Measurements from ENCODE around the gene DRC7. TPM values are rescaled to one million over a fixed set of nuclear protein-coding genes. Genes with fewer than 3 reads are reported as not detected.
"Not testable (repeated sequence)": the region's sequence is repeated elsewhere in the genome, so short reads cannot be mapped to it uniquely, and the experiment has no call there.

Gene DRC7
- polyA plus RNA-seq, 1 donor from 2014 or later: 1.4 TPM

- Histone ChIP-seq H3K27me3 (ENCODE audit: insufficient read depth, low read depth, low read length) (no peaks in the 10 kb centered on the region), H4K20me1 (ENCODE audit: insufficient read depth) (no peaks in the 10 kb centered on the region), H3K27ac (ENCODE audit: low read length) (no peak overlapping the region), H3K9me3 (ENCODE audit: low read length) (no peaks in the 10 kb centered on the region), H3K36me3 (ENCODE audit: insufficient read depth, low read length) (no peaks in the 10 kb centered on the region), H3F3A (ENCODE audit: insufficient read depth, low read length, poor library complexity, severe bottlenecking) (no peaks in the 10 kb centered on the region), H3K4me2 (ENCODE audit: low read length) (no peak overlapping the region), H3K9ac (ENCODE audit: low read length) (no peak overlapping the region), H2AFZ (ENCODE audit: low read depth, low read length) (no peak overlapping the region), H3K9me2 (ENCODE audit: insufficient read depth, low read length) (no peaks in the 10 kb centered on the region), H3K79me2 (replicated peaks; ENCODE audit: insufficient read depth, low read length) (no peaks in the 10 kb centered on the region), H3K4me3 (ENCODE audit: low read length) (no peak overlapping the region)
- TF ChIP-seq MXI1 (conservative IDR thresholded peaks at IDR 0.05; ENCODE audit: poor library complexity, severe bottlenecking) (no peak), EZH2 (IDR thresholded peaks at IDR 0.05; ENCODE audit: borderline replicate concordance, insufficient read depth, low read length, poor library complexity, severe bottlenecking) (no peak), TAF1 (IDR thresholded peaks at IDR 0.05; ENCODE audit: low read depth) (no peak), CTCF (IDR thresholded peaks at IDR 0.05; ENCODE audit: poor library complexity, severe bottlenecking) (no peak), SMC3 (conservative IDR thresholded peaks at IDR 0.05; ENCODE audit: poor library complexity) (no peak), RAD21 (conservative IDR thresholded peaks at IDR 0.05) (no peak), POLR2AphosphoS5 (IDR thresholded peaks at IDR 0.05) (no peak), EP300 (conservative IDR thresholded peaks at IDR 0.05; ENCODE audit: poor library complexity, severe bottlenecking) (no peak)
- TF ChIP-seq, protein P1, sequence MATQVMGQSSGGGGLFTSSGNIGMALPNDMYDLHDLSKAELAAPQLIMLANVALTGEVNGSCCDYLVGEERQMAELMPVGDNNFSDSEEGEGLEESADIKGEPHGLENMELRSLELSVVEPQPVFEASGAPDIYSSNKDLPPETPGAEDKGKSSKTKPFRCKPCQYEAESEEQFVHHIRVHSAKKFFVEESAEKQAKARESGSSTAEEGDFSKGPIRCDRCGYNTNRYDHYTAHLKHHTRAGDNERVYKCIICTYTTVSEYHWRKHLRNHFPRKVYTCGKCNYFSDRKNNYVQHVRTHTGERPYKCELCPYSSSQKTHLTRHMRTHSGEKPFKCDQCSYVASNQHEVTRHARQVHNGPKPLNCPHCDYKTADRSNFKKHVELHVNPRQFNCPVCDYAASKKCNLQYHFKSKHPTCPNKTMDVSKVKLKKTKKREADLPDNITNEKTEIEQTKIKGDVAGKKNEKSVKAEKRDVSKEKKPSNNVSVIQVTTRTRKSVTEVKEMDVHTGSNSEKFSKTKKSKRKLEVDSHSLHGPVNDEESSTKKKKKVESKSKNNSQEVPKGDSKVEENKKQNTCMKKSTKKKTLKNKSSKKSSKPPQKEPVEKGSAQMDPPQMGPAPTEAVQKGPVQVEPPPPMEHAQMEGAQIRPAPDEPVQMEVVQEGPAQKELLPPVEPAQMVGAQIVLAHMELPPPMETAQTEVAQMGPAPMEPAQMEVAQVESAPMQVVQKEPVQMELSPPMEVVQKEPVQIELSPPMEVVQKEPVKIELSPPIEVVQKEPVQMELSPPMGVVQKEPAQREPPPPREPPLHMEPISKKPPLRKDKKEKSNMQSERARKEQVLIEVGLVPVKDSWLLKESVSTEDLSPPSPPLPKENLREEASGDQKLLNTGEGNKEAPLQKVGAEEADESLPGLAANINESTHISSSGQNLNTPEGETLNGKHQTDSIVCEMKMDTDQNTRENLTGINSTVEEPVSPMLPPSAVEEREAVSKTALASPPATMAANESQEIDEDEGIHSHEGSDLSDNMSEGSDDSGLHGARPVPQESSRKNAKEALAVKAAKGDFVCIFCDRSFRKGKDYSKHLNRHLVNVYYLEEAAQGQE (IDR thresholded peaks at IDR 0.05; ENCODE audit: borderline replicate concordance): no peak
These were observed 16.7 kb downstream of the DRC7 start for GRCh38 chr16:57711346-57711745.

GRCh38 chr16:57711993-57712392, 17.4 kb downstream of the DRC7 start:
- H2AFZ ChIP-seq (ENCODE audit: low read depth, low read length): no peak overlapping the region
- H3K4me2 ChIP-seq (ENCODE audit: low read length): no peak overlapping the region
- TF ChIP-seq EZH2 (IDR thresholded peaks at IDR 0.05; ENCODE audit: borderline replicate concordance, insufficient read depth, low read length, poor library complexity, severe bottlenecking) (no peak), POLR2AphosphoS5 (IDR thresholded peaks at IDR 0.05) (no peak), SMC3 (conservative IDR thresholded peaks at IDR 0.05; ENCODE audit: poor library complexity) (no peak), MXI1 (conservative IDR thresholded peaks at IDR 0.05; ENCODE audit: poor library complexity, severe bottlenecking) (no peak), RAD21 (conservative IDR thresholded peaks at IDR 0.05) (no peak), CTCF (IDR thresholded peaks at IDR 0.05; ENCODE audit: poor library complexity, severe bottlenecking) (no peak), TAF1 (IDR thresholded peaks at IDR 0.05; ENCODE audit: low read depth) (no peak), EP300 (conservative IDR thresholded peaks at IDR 0.05; ENCODE audit: poor library complexity, severe bottlenecking) (no peak)
- TF ChIP-seq, protein P1 (IDR thresholded peaks at IDR 0.05; ENCODE audit: borderline replicate concordance): no peak
- no peak overlapping the region for H3K4me3 ChIP-seq (ENCODE audit: low read length)
- H3K9me2 ChIP-seq (ENCODE audit: insufficient read depth, low read length): no peaks in the 10 kb centered on the region
- no peaks in the 10 kb centered on the region for H3F3A ChIP-seq (ENCODE audit: insufficient read depth, low read length, poor library complexity, severe bottlenecking)
- no peaks in the 10 kb centered on the region for H3K27me3 ChIP-seq (ENCODE audit: insufficient read depth, low read depth, low read length)
- H3K27ac ChIP-seq (ENCODE audit: low read length): no peak overlapping the region
- no peak overlapping the region for H3K9ac ChIP-seq (ENCODE audit: low read length)
- no peaks in the 10 kb centered on the region for H3K79me2 ChIP-seq (replicated peaks; ENCODE audit: insufficient read depth, low read length)
- no peaks in the 10 kb centered on the region for H4K20me1 ChIP-seq (ENCODE audit: insufficient read depth)
- no peaks in the 10 kb centered on the region for H3K9me3 ChIP-seq (ENCODE audit: low read length)
- no peaks in the 10 kb centered on the region for H3K36me3 ChIP-seq (ENCODE audit: insufficient read depth, low read length)

- not testable (repeated sequence) for H3K27me3 ChIP-seq (ENCODE audit: insufficient read depth, low read depth, low read length); H3K4me3 ChIP-seq (ENCODE audit: low read length); H3K79me2 ChIP-seq (replicated peaks; ENCODE audit: insufficient read depth, low read length); H3K9ac ChIP-seq (ENCODE audit: low read length); H3K9me2 ChIP-seq (ENCODE audit: insufficient read depth, low read length); H3F3A ChIP-seq (ENCODE audit: insufficient read depth, low read length, poor library complexity, severe bottlenecking); H3K36me3 ChIP-seq (ENCODE audit: insufficient read depth, low read length); H3K27ac ChIP-seq (ENCODE audit: low read length); H3K9me3 ChIP-seq (ENCODE audit: low read length); H4K20me1 ChIP-seq (ENCODE audit: insufficient read depth); H2AFZ ChIP-seq (ENCODE audit: low read depth, low read length); H3K4me2 ChIP-seq (ENCODE audit: low read length)
These were observed 18.0 kb downstream of the DRC7 start for GRCh38 chr16:57712569-57712968.

Data from neural cell (in vitro differentiated cells).